ENCODE measurements around the gene DCAF5. TPM values are rescaled to one million over a fixed set of nuclear protein-coding genes. Genes with fewer than 3 reads are reported as not detected.

Gene DCAF5
- polyA plus RNA-seq, 3 donors = 22.2 to 55.1 (median 30.6) TPM

DNA sequence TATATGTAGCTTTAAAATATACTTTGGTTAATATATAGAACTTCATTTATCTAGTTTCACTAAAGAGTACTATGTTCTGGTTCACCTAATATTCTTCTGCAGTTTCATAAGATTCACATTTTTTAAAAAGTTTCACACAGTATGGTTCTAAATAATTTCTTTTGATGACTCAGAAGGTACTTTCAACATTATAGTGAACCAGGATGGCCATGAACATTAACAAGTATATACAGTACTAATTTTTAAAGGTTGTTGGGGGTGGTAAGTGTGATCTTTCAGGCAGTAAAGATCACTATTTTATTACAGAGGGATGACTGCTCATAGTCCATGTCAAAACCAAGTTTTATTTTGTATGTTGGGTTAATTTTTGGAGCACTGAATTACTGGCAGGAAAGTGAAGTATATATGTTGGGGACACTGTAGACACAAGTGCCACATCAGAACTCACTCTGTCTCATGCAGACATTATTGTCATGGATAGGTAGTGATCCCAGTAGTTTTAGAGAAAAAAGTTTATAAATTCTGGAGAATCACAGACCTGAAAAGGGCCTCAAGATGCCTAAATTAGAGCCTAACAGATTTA, 60.0 kb downstream of the DCAF5 start:
- intact Hi-C loops (cut with micrococcal nuclease) = loop anchor here in 1 of 2 donors (5.0 kb wide), 1 partner anchor 116 kb away; the partner anchor contains the start of gene ACTN1
- H3K27ac Mint-ChIP-seq = peak overlapping the region in 1 of 7 donors; percentile 6
- peaks cover under 1% of the 10 kb centered on the region for H3K4me1 Mint-ChIP-seq
- H3K4me2 ChIP-seq (replicated peaks; ENCODE audit: extremely low read depth, low read length, poor library complexity, severe bottlenecking) = no peak overlapping the region
- H3K27ac ChIP-seq (ENCODE audit: low read depth in 1 of 2, low read length in 2 of 2) = no peak overlapping the region
- peaks cover 61 to 65% of the 10 kb centered on the region in 2 donors for H3K36me3 Mint-ChIP-seq
- no peaks in the 10 kb centered on the region for H3K9me3 ChIP-seq (replicated peaks in 1 of 2; ENCODE audit: control insufficient read depth in 1 of 2, insufficient read depth in 1 of 2, low read length in 2 of 2)
- H3K9ac ChIP-seq (ENCODE audit: insufficient read depth, low read length, poor library complexity, severe bottlenecking) = no peak overlapping the region
- no peaks in the 10 kb centered on the region for H3K27me3 ChIP-seq (ENCODE audit: control insufficient read depth in 2 of 2, insufficient read depth in 2 of 2, low read length in 2 of 2)
- H3K4me3 ChIP-seq (replicated peaks in 1 of 3; ENCODE audit: low read depth in 2 of 3, low read length in 3 of 3) = no peak overlapping the region
- no peaks in the 10 kb centered on the region for H3K9me3 Mint-ChIP-seq
- H4K20me1 ChIP-seq (ENCODE audit: insufficient read depth, low read length) = no peaks in the 10 kb centered on the region
- H3K36me3 ChIP-seq (replicated peaks in 1 of 2; ENCODE audit: control insufficient read depth in 1 of 2, insufficient read depth in 2 of 2, low read length in 2 of 2) = peaks cover 41 to 89% of the 10 kb centered on the region in 2 donors
- H3K79me2 ChIP-seq (ENCODE audit: insufficient read depth, low read length) = no peaks in the 10 kb centered on the region
- H3K4me3 Mint-ChIP-seq = no peak overlapping the region
- H2AFZ ChIP-seq (ENCODE audit: insufficient read depth, low read depth, low read length, poor library complexity, severe bottlenecking) = no peak overlapping the region
- no peaks in the 10 kb centered on the region for H3K27me3 Mint-ChIP-seq (ENCODE audit: low read depth in 3 of 3)
- no peak for DNase-seq
- H3K4me1 ChIP-seq (ENCODE audit: control insufficient read depth in 1 of 2, insufficient read depth in 2 of 2, low read length in 2 of 2) = no peaks in the 10 kb centered on the region
- TF ChIP-seq, protein P1, sequence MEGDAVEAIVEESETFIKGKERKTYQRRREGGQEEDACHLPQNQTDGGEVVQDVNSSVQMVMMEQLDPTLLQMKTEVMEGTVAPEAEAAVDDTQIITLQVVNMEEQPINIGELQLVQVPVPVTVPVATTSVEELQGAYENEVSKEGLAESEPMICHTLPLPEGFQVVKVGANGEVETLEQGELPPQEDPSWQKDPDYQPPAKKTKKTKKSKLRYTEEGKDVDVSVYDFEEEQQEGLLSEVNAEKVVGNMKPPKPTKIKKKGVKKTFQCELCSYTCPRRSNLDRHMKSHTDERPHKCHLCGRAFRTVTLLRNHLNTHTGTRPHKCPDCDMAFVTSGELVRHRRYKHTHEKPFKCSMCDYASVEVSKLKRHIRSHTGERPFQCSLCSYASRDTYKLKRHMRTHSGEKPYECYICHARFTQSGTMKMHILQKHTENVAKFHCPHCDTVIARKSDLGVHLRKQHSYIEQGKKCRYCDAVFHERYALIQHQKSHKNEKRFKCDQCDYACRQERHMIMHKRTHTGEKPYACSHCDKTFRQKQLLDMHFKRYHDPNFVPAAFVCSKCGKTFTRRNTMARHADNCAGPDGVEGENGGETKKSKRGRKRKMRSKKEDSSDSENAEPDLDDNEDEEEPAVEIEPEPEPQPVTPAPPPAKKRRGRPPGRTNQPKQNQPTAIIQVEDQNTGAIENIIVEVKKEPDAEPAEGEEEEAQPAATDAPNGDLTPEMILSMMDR (IDR thresholded peaks at IDR 0.05) = no peak

DNA sequence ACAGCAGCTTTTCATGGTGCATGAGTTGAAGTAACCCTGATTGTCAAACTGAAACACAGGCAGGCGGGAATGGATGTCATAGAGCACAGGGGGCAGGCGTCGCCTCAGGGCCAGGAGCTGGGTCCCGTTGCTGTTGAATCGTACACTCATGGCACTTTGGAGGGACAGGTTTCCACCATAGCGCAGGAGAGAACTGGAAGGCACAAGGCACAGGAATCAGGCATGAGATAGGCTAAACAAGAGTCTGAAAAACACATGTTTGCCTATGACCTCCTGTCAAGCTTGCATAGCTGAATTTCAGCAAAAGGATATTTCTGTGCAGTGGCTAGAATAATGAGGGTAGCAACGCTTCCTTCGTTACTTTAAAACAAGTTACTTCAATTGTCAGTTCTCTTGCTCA, 61.2 kb downstream of the DCAF5 start:
- peaks cover 41 to 95% of the 10 kb centered on the region in 2 donors for H3K36me3 ChIP-seq (replicated peaks in 1 of 2; ENCODE audit: control insufficient read depth in 1 of 2, insufficient read depth in 2 of 2, low read length in 2 of 2)
- H3K9me3 ChIP-seq (replicated peaks in 1 of 2; ENCODE audit: control insufficient read depth in 1 of 2, insufficient read depth in 1 of 2, low read length in 2 of 2) = no peaks in the 10 kb centered on the region
- H3K27me3 Mint-ChIP-seq (ENCODE audit: low read depth in 3 of 3) = no peaks in the 10 kb centered on the region
- H3K27me3 ChIP-seq (ENCODE audit: control insufficient read depth in 2 of 2, insufficient read depth in 2 of 2, low read length in 2 of 2) = no peaks in the 10 kb centered on the region
- no peak overlapping the region for H3K4me3 ChIP-seq (replicated peaks in 1 of 3; ENCODE audit: low read depth in 2 of 3, low read length in 3 of 3)
- WGBS (ENCODE audit: insufficient coverage) = 98% methylated on average over 6 of the region's 8 CpGs
- no peak for DNase-seq
- intact Hi-C loops (cut with micrococcal nuclease) = loop anchor here in 1 of 2 donors (5.0 kb wide), 1 partner anchor 114 kb away; the partner anchor contains the start of gene ACTN1
- H3K27ac Mint-ChIP-seq = no peak overlapping the region
- H3K36me3 Mint-ChIP-seq = peaks cover 66 to 67% of the 10 kb centered on the region in 2 donors
- no peak overlapping the region for H3K4me3 Mint-ChIP-seq
- H2AFZ ChIP-seq (ENCODE audit: insufficient read depth, low read depth, low read length, poor library complexity, severe bottlenecking) = no peak overlapping the region
- H3K9me3 Mint-ChIP-seq = no peaks in the 10 kb centered on the region
- no peak overlapping the region for H3K9ac ChIP-seq (ENCODE audit: insufficient read depth, low read length, poor library complexity, severe bottlenecking)
- H3K79me2 ChIP-seq (ENCODE audit: insufficient read depth, low read length) = no peaks in the 10 kb centered on the region
- H3K27ac ChIP-seq (ENCODE audit: low read depth in 1 of 2, low read length in 2 of 2) = no peak overlapping the region
- peaks cover 5% of the 10 kb centered on the region for H3K4me1 Mint-ChIP-seq
- H3K4me1 ChIP-seq (ENCODE audit: control insufficient read depth in 1 of 2, insufficient read depth in 2 of 2, low read length in 2 of 2) = no peaks in the 10 kb centered on the region
- TF ChIP-seq, protein P1 (IDR thresholded peaks at IDR 0.05) = no peak
- H4K20me1 ChIP-seq (ENCODE audit: insufficient read depth, low read length) = no peaks in the 10 kb centered on the region
- no peak overlapping the region for H3K4me2 ChIP-seq (replicated peaks; ENCODE audit: extremely low read depth, low read length, poor library complexity, severe bottlenecking)

All from CD14-positive monocyte (primary cell).